22Rv1 (cell line): ENCODE results near the gene MAGI3.

Experiments used
- H3K27ac ChIP-seq: fragments of 450-650 bp; 2 replicates; pipeline ENCODE4 v1.5.1; 2017
- CTCF ChIP-seq: fragments of 450-650 bp; IDR thresholded peaks from 2 replicates; pipeline ENCODE4 v1.5.1; 2017; ENCODE audit warnings: mild to moderate bottlenecking
- ZFX ChIP-seq: fragments of 450-650 bp; IDR thresholded peaks from 2 replicates; pipeline ENCODE4 v1.6.1; 2017; ENCODE audit warnings: antibody characterized with exemption, borderline replicate concordance

MAGI3 gene

GRCh38 chr1:113536182-113536780 is 146.0 kb downstream of the MAGI3 start:
- H3K27ac ChIP-seq: no peak overlapping the region
- TF ChIP-seq ZFX: no peak
- TF ChIP-seq CTCF: no peak

DNA sequence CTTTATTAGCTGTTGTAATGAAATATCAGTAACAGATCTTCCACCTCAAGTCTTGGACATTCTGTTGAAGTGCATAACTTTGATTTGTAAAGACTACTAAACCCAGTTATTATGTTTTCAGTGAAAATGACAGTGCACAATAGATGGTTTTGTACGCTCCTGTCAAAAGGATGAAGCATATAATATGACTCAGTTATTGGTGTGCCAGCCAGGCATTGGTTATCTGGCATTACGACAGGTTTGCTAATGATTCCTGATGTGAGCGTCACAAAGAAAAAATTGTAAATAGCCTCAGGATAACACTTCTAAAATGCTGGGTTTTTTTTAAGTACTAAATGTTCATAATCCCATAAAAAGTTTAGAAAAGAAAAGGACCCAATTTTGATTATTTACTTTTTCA is 147.9 kb downstream of the MAGI3 start:
- TF ChIP-seq CTCF: no peak
- TF ChIP-seq ZFX: no peak
- H3K27ac ChIP-seq: no peak overlapping the region

DNA sequence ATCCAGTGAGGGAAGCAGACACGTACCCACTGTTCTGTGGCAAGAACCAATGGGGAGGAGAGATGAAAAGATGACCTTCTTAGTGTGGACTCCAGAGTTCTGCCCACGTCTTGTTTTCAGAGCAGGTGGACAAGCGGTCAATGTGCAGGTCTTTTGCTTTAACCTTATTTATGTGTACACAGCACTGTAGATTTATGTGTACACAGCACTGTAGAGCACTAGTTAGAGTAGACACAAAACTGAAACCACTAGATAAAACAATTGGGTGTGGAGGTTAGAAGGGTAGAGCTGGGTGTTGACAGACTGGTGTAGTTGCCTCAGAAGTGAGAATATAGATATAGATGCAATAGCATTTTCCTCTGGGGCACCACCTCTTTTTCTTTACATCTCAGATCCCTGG is 150.0 kb downstream of the MAGI3 start:
- TF ChIP-seq CTCF (no peak), ZFX (no peak)
- H3K27ac ChIP-seq: no peak overlapping the region

GRCh38 chr1:113541106-113541505 is 150.8 kb downstream of the MAGI3 start:
- no peak overlapping the region for H3K27ac ChIP-seq
- TF ChIP-seq ZFX (no peak), CTCF (no peak)

GRCh38 chr1:113542221-113542701 is 151.9 kb downstream of the MAGI3 start:
- H3K27ac ChIP-seq: no peak overlapping the region
- TF ChIP-seq CTCF (no peak), ZFX (no peak)

GRCh38 chr1:113543110-113543509 is 152.8 kb downstream of the MAGI3 start:
- H3K27ac ChIP-seq: no peak overlapping the region
- no peak for TF ChIP-seq ZFX
- TF ChIP-seq CTCF: no peak

- TF ChIP-seq ZFX (no peak), CTCF (no peak)
- no peak overlapping the region for H3K27ac ChIP-seq
These were observed 154.9 kb downstream of the MAGI3 start for GRCh38 chr1:113545210-113545609.
